C4-2B (cell line): ENCODE results near the gene RNF223.

Experiments
- ZFX ChIP-seq: fragments of 450-650 bp; IDR thresholded peaks from 2 replicates; pipeline ENCODE4 v1.6.1; 2017
- TF ChIP-seq, protein P1 (sequence below): fragments of 450-650 bp; conservative IDR thresholded peaks from 2 replicates; pipeline ENCODE4 v1.5.1; 2017; ENCODE audit warnings: mild to moderate bottlenecking

DNA sequence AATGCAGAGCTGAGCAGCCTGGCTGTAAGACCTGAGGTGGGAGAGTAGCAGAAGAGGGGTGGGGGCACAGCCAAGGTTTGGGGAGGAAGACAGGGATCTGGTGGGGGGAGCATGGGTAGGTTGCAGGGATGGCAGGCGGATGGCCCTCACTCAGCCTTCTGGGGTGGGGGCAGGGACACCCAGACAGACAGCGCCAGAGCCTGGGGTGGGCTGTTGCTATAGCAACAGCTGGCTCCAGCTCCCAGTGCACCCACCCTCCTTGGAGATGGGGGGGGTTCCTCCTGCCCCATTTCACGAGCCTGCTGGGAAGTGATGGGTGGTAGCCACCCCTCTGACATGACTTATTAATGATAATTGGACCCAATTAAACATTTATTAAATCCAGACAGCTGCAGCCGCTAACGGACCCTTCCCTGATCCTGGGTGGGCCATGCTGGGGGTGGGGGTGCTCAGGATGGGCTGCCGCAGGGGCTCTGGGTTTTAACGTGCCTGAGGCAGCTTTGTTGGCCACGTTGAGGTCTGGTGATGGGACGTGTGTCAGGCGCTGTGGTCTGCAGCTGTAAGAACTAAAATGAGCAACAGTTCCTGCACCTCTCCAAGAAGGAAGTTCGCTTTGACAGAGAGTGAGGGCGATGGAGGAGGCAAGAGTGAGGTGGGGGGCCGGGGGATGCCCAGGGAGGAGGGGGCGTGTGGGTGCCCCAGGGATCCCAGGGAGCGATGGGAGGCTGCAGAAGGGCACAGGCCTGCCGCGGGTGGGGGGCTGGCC, 34.8 kb downstream of the RNF223 start:
- TF ChIP-seq, protein P1, sequence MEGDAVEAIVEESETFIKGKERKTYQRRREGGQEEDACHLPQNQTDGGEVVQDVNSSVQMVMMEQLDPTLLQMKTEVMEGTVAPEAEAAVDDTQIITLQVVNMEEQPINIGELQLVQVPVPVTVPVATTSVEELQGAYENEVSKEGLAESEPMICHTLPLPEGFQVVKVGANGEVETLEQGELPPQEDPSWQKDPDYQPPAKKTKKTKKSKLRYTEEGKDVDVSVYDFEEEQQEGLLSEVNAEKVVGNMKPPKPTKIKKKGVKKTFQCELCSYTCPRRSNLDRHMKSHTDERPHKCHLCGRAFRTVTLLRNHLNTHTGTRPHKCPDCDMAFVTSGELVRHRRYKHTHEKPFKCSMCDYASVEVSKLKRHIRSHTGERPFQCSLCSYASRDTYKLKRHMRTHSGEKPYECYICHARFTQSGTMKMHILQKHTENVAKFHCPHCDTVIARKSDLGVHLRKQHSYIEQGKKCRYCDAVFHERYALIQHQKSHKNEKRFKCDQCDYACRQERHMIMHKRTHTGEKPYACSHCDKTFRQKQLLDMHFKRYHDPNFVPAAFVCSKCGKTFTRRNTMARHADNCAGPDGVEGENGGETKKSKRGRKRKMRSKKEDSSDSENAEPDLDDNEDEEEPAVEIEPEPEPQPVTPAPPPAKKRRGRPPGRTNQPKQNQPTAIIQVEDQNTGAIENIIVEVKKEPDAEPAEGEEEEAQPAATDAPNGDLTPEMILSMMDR, result no peak
- TF ChIP-seq ZFX, result no peak
